Measurements from ENCODE around the gene SIDT2. TPM values are rescaled to one million over a fixed set of nuclear protein-coding genes. Genes with fewer than 3 reads are reported as not detected.

The SIDT2 gene
- total and polyA plus RNA-seq, 2 of the 13 experiments (the other 11 are each of a cell fraction or from before 2014, with no cell fraction given), result 11.5 to 28.0 TPM

GRCh38 chr11:117214404-117215110 lies 36.0 kb downstream of the SIDT2 start (continued):
- TF ChIP-seq ZNF407 (CRISPR knock-in tag; IDR thresholded peaks at IDR 0.05; ENCODE audit: not compliant biosample characterization) (no peak), AGO2 (optimal IDR thresholded peaks at IDR 0.05; ENCODE audit: low read depth, low read length) (no peak), ZNF124 (CRISPR knock-in tag; IDR thresholded peaks at IDR 0.05) (no peak), ZBTB33 (CRISPR knock-in tag; IDR thresholded peaks at IDR 0.05) (no peak), FUBP1 (CRISPR knock-in tag; IDR thresholded peaks at IDR 0.05; ENCODE audit: borderline replicate concordance) (no peak), HIC2 (CRISPR knock-in tag; IDR thresholded peaks at IDR 0.05; ENCODE audit: low read depth) (no peak), TGIF2 (CRISPR knock-in tag; IDR thresholded peaks at IDR 0.05) (no peak)

Data from HepG2 (cell line).